ENCODE results near the gene GMDS. TPM values are rescaled to one million over a fixed set of nuclear protein-coding genes. Genes with fewer than 3 reads are reported as not detected.

The GMDS gene
- total RNA-seq, 4 donors from 2014 or later: 8.7 to 23.1 (median 18.4) TPM

- intact Hi-C loops (cut with DNase I; ENCODE audit: low total_unique reads): no loop called here
- WGBS, 2 donors: 70 to 72% methylated on average over 9 of the region's 9 CpGs
- no peak for TF ChIP-seq CTCF (IDR thresholded peaks at IDR 0.05)
- no peak for TF ChIP-seq POLR2A (IDR thresholded peaks at IDR 0.05)
- no peak for DNase-seq (ENCODE audit: low spot score in 2 of 2)
- no peak overlapping the region for H3K4me3 ChIP-seq (ENCODE audit: low read depth, poor library complexity, severe bottlenecking)
Observed at GRCh38 chr6:1929931-1930330, 315.5 kb downstream of the GMDS start.

GRCh38 chr6:1925743-1926430, 319.5 kb downstream of the GMDS start:
- no peak for DNase-seq (ENCODE audit: low spot score in 2 of 2)
- WGBS, 2 donors: 86 to 92% methylated on average over 7 to 10 of the region's 10 CpGs
- no peak for TF ChIP-seq POLR2A (IDR thresholded peaks at IDR 0.05)
- no peak for TF ChIP-seq CTCF (IDR thresholded peaks at IDR 0.05)
- H3K4me3 ChIP-seq (ENCODE audit: low read depth, poor library complexity, severe bottlenecking): no peak overlapping the region
- intact Hi-C loops (cut with DNase I; ENCODE audit: low total_unique reads): no loop called here

- no peak for DNase-seq (ENCODE audit: low spot score in 2 of 2)
- no peak for TF ChIP-seq POLR2A (IDR thresholded peaks at IDR 0.05)
- TF ChIP-seq CTCF (IDR thresholded peaks at IDR 0.05): no peak
- no peak overlapping the region for H3K4me3 ChIP-seq (ENCODE audit: low read depth, poor library complexity, severe bottlenecking)
- WGBS, 2 donors: 92 to 95% methylated on average over 14 of the region's 14 CpGs
- intact Hi-C loops (cut with DNase I; ENCODE audit: low total_unique reads): no loop called here
Observed at GRCh38 chr6:1923449-1923848, 322.0 kb downstream of the GMDS start.

- no peak for TF ChIP-seq CTCF (IDR thresholded peaks at IDR 0.05)
- no peak for TF ChIP-seq POLR2A (IDR thresholded peaks at IDR 0.05)
- WGBS, 2 donors: 69 to 81% methylated on average over 9 of the region's 9 CpGs
- H3K4me3 ChIP-seq (ENCODE audit: low read depth, poor library complexity, severe bottlenecking): no peak overlapping the region
- intact Hi-C loops (cut with DNase I; ENCODE audit: low total_unique reads): no loop called here
- no peak for DNase-seq (ENCODE audit: low spot score in 2 of 2)
Observed at GRCh38 chr6:1917626-1918371, 327.6 kb downstream of the GMDS start.

- WGBS, 2 donors: 70 to 75% methylated on average over 8 of the region's 8 CpGs
- no peak for DNase-seq (ENCODE audit: low spot score in 2 of 2)
- intact Hi-C loops (cut with DNase I; ENCODE audit: low total_unique reads): no loop called here
- H3K4me3 ChIP-seq (ENCODE audit: low read depth, poor library complexity, severe bottlenecking): no peak overlapping the region
- TF ChIP-seq POLR2A (IDR thresholded peaks at IDR 0.05) (no peak), CTCF (IDR thresholded peaks at IDR 0.05) (no peak)
Observed at GRCh38 chr6:1916334-1917070, 328.9 kb downstream of the GMDS start.
